Bronchus fibroblast of lung (primary cell): Measurements from ENCODE around the gene FAHD2B. TPM values are rescaled to one million over a fixed set of nuclear protein-coding genes. Genes with fewer than 3 reads are reported as not detected.

Experiments used
- total RNA-seq: library from RNA; depleted of rRNA; stranded (reverse); fragments of >200 nt; gene quantifications from 2 replicates; pipeline ENCODE4 v1.2.3, GENCODE V29; 2015

Gene FAHD2B, protein sequence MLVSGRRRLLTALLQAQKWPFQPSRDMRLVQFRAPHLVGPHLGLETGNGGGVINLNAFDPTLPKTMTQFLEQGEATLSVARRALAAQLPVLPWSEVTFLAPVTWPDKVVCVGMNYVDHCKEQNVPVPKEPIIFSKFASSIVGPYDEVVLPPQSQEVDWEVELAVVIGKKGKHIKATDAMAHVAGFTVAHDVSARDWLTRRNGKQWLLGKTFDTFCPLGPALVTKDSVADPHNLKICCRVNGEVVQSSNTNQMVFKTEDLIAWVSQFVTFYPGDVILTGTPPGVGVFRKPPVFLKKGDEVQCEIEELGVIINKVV
- total RNA-seq, result 5.9 and 7.3 TPM in 2 replicates

DNA sequence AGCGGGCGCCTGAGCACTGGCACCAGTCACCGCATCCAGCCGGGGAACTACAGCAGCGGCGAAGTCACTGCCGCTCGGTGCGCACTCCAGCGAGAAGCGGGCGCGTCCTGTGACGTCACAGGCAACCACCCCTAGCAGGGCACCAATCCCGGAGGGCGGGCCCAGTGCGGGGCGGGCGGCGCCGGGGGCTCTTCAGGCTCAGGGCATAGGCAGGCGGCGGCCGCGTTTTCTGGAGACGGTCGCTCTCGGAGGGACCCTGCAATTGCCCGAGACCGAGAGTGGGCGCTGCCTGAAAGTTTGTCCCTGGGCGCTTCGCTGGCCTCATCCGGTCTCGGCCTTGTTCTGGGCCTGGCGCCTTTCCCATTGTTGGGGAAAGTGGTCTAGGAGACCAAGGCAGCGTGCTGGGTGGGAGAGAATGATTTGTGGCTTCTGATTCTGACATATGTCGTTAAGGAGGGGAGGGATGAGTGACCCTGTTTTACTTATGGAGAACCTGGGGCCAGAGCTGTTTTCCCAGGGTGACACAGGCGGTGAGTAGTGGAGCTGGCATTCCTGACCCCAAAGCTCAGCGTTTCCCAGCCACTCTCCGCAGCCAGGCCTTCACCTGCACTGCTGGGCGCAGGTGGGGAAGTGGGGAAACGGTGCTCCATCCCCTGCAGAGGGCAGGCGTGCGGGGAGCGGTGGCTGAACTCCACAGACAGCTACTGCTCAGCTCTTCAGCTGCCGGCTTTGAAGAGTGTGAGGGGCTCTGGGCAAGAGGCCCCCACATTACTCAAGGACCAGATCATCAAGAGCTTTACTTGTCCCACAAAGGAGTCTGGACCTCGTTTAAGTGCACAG is at the start of gene FAHD2B:
TSS of gene FAHD2B (minus strand) at position 111 of the 840 bp plus-strand sequence. CDS start 3,176 bp downstream, outside the sequence.

GRCh38 chr2:97113050-97113881 is 18.6 kb upstream of the FAHD2B start, which contains the start of gene ANKRD36:
Gene ANKRD36, plus strand, starts transcription at chr2:97113153. Its CDS starts 587 bp downstream, at chr2:97113740.

Other genes starting within 250 kb of the FAHD2B start
- gene ANKRD39, start 236.9 kb downstream of the FAHD2B start, total RNA-seq, result 28.7 and 29.4 TPM in 2 replicates
- gene SEMA4C, start 224.8 kb downstream of the FAHD2B start, total RNA-seq, result 25.1 and 27.1 TPM in 2 replicates
- not detected in 2 replicates for gene FAM178B, start 108.3 kb downstream of the FAHD2B start, total RNA-seq
- gene ANKRD36, start 18.3 kb upstream of the FAHD2B start, total RNA-seq, result 3.4 and 3.7 TPM in 2 replicates